Parathyroid adenoma (tissue), 2 donors: ENCODE results near the gene R3HDM2.

Source experiments
- H2AFZ ChIP-seq: fragments of 300-600 bp; sonication (generic); one replicate; pipeline ENCODE4 v1.7.0; 2017; ENCODE audit warnings: antibody characterized with exemption, mild to moderate bottlenecking
- H3K27ac ChIP-seq: fragments of 300-600 bp; sonication (generic); one replicate; pipeline ENCODE4 v1.7.0; 2017
- H3K27me3 ChIP-seq: fragments of 300-600 bp; sonication (generic); one replicate; pipeline ENCODE4 v1.7.0; 2017; ENCODE audit warnings: low read length; ENCODE audit not compliant: control insufficient read depth, insufficient read depth
- H3K36me3 ChIP-seq: fragments of 300-600 bp; sonication (generic); one replicate; pipeline ENCODE4 v1.7.0; 2017; ENCODE audit warnings: low read length; ENCODE audit not compliant: control insufficient read depth, insufficient read depth
- H3K4me1 ChIP-seq: fragments of 300-600 bp; sonication (generic); one replicate; pipeline ENCODE4 v1.7.0; 2017; ENCODE audit warnings: control low read depth
- H3K4me2 ChIP-seq: fragments of 300-600 bp; sonication (generic); one replicate; pipeline ENCODE4 v1.7.0; 2017; ENCODE audit warnings: low read length
- H3K4me3 ChIP-seq: fragments of 300-600 bp; sonication (generic); one replicate; pipeline ENCODE4 v1.7.0; 2017; ENCODE audit warnings: low read depth, low read length
- H3K79me2 ChIP-seq: fragments of 300-600 bp; sonication (generic); one replicate; pipeline ENCODE4 v1.7.0; 2017; ENCODE audit warnings: control low read depth
- H3K9ac ChIP-seq: fragments of 300-600 bp; sonication (generic); one replicate; pipeline ENCODE4 v1.7.0; 2017; ENCODE audit warnings: mild to moderate bottlenecking
- H3K9me3 ChIP-seq: fragments of 300-600 bp; sonication (generic); one replicate; pipeline ENCODE4 v1.7.0; 2017; ENCODE audit warnings: low read length; ENCODE audit not compliant: control insufficient read depth
- TF ChIP-seq, protein P1 (sequence below): fragments of 300-600 bp; sonication (generic); IDR thresholded peaks from one replicate; pipeline ENCODE4 v1.7.0; 2017; ENCODE audit warnings: antibody characterized with exemption, mild to moderate bottlenecking
- donor health status: primary hyperparathyroidism.

R3HDM2 gene

DNA sequence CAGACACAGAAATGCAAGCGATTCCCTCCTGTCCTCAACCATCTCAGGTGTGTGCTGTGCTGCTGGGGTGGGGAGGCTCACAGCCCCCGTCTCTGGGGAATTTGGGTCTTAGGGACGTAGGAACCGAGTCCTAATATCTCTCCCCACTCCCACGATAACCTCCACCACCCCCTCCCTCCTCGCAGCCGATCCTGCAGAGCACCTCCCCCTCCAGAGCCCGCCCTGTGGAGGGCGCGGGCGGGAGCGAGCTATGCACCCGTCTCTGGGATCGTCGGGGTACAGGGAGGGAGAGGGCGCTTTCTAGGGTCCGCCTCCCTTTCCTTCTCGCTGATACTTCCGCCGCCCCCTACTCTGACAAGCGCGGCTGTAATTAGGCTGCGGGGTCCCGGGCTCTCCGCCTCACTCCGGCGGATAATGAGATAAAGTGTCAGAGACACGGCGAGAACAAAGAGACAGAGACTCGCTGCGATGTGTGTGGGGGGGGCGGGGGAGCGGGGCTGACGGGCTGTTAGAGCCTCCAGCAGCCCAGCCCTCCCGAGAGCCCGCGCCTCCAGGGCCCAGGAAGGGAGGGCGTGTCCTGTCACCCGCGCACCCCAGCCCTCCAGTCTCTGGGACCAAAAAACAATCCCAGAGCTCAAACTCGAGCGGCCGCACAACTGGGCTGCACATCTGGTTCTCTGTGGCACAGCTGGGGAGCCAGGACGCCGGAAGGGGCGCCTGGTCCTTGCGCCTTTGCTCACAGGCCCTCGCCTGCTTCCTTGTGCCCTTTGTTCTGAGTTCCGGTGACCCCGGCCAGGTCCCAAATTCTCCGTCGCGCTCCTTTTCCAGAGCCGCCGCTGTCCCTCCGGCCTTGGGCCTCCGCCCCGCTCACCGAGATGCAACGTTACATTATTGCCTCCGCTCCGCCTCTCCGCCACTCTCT is 192.7 kb downstream of the R3HDM2 start:
- Histone ChIP-seq H3K4me3 (no peak overlapping the region), H3K79me2 (no peaks in the 10 kb centered on the region), H3K9me3 (no peaks in the 10 kb centered on the region), H3K27ac (no peak overlapping the region), H3K4me2 (peak overlapping the region; percentile 57), H3K9ac (no peak overlapping the region), H3K27me3 (peaks cover 6% of the 10 kb centered on the region), H2AFZ (peak overlapping the region; percentile 35), H3K36me3 (no peaks in the 10 kb centered on the region), H3K4me1 (peaks cover 15% of the 10 kb centered on the region)
- TF ChIP-seq, protein P1, sequence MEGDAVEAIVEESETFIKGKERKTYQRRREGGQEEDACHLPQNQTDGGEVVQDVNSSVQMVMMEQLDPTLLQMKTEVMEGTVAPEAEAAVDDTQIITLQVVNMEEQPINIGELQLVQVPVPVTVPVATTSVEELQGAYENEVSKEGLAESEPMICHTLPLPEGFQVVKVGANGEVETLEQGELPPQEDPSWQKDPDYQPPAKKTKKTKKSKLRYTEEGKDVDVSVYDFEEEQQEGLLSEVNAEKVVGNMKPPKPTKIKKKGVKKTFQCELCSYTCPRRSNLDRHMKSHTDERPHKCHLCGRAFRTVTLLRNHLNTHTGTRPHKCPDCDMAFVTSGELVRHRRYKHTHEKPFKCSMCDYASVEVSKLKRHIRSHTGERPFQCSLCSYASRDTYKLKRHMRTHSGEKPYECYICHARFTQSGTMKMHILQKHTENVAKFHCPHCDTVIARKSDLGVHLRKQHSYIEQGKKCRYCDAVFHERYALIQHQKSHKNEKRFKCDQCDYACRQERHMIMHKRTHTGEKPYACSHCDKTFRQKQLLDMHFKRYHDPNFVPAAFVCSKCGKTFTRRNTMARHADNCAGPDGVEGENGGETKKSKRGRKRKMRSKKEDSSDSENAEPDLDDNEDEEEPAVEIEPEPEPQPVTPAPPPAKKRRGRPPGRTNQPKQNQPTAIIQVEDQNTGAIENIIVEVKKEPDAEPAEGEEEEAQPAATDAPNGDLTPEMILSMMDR: no peak

DNA sequence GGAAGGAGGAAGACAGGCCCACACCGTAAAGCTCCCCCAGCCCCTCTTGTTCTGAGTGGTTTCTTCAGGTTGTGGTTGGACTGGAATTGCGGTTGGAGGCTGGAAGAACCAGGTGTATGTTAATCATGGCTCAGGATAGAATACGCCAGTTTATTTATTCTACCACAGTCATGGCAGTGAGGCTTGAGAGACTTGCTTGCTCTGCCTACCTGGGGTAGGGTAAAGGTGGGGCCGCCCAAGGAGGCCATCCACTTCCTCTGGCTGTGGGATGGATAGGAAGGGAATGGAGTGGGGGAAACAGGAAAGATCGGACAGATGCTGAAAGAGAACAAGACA is 193.3 kb downstream of the R3HDM2 start:
- TF ChIP-seq, protein P1: no peak
- no peaks in the 10 kb centered on the region for H3K79me2 ChIP-seq
- H2AFZ ChIP-seq: no peak overlapping the region
- H3K4me3 ChIP-seq: no peak overlapping the region
- peaks cover 6% of the 10 kb centered on the region for H3K27me3 ChIP-seq
- H3K36me3 ChIP-seq: no peaks in the 10 kb centered on the region
- no peak overlapping the region for H3K4me2 ChIP-seq
- no peaks in the 10 kb centered on the region for H3K9me3 ChIP-seq
- H3K27ac ChIP-seq: no peak overlapping the region
- no peak overlapping the region for H3K9ac ChIP-seq
- peaks cover 15% of the 10 kb centered on the region for H3K4me1 ChIP-seq

DNA sequence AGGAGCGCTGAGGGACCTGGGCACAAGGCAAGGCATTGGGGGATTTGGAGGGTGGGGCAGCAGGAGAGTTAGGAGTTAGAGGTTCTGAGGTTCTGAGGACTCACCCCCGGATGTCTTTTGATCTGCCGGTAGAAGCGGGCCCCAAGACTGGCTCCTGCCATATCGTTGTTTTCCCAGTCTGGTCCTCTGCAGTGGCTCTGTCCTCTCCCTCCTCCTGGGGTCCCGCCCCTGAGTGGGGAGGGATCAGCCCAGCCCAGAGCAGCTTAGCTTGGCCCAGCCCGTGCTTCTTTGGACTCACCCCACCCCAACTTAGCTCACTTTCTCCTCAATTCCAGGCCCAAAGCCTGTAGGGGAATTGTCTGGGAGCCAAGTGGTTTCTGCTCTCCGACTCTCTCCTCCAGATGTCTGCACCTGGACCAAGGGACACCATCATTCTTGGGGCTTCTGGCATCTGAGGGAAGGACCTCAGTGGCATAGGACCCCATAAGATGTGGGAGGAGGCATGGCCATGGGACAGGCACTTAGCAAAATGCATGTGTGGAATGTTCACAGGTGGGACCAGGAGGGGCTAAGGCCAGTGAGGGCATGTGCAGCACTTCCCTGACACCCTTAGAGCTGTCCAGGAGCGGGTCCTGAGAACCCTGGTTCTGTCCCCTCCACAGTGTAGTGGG is 193.8 kb downstream of the R3HDM2 start:
- Histone ChIP-seq H3K27ac (no peak overlapping the region), H3K9ac (no peak overlapping the region), H2AFZ (no peak overlapping the region), H3K4me2 (no peak overlapping the region), H3K9me3 (no peaks in the 10 kb centered on the region), H3K36me3 (no peaks in the 10 kb centered on the region), H3K4me1 (peaks cover 19% of the 10 kb centered on the region), H3K79me2 (no peaks in the 10 kb centered on the region), H3K27me3 (peaks cover 6% of the 10 kb centered on the region), H3K4me3 (no peak overlapping the region)
- TF ChIP-seq, protein P1: no peak

DNA sequence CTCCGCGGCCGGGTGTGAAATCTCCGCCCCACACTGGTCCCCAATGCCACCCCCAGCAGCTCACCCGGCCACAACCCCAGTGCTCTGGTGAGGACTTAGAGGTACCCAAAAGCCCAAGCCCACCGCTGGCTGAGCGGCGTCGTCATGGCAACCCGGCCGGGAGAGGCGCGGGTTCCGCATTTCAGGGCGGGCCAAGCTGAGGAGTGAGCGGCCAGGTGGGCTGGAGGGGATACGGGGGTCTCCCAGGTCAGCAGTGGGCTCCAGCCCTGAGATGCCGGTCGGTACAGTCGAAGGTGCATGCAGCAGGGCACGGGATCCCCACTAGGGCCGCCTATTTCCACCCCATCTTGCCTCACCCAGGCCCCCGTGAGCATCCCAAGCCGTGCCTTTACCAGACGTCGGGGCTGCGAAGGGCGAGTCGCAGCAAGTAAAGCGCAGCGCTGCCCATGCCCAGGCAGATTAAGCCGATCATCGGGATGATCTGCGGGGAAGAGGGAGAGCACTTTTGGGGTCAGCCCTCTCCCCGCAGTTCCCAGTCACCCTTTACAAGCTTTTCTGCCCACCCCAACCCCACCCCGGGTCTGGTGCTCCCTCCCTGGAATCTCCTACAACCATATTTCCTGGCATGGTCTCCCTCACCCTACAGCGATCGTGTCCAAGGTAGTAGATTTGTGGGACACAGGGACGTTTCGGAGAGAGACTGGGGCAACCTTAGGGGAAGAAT is 194.5 kb downstream of the R3HDM2 start:
- Histone ChIP-seq H3K4me2 (no peak overlapping the region), H2AFZ (no peak overlapping the region), H3K4me3 (no peak overlapping the region), H3K79me2 (no peaks in the 10 kb centered on the region), H3K27ac (no peak overlapping the region), H3K9me3 (no peaks in the 10 kb centered on the region), H3K36me3 (no peaks in the 10 kb centered on the region), H3K9ac (no peak overlapping the region), H3K27me3 (peaks cover 3% of the 10 kb centered on the region), H3K4me1 (peaks cover 21% of the 10 kb centered on the region)
- TF ChIP-seq, protein P1: no peak
